ENCODE data around the gene CAPG.

Gene CAPG

GRCh38 chr2:85378257-85378656 is 31.9 kb downstream of the CAPG start:
- H4K20me1 ChIP-seq (ENCODE audit: insufficient read depth, low read length, poor library complexity, severe bottlenecking): no peaks in the 10 kb centered on the region
- H3K4me3 ChIP-seq (ENCODE audit: low read length, poor library complexity, severe bottlenecking): no peak overlapping the region
- peaks cover 6% of the 10 kb centered on the region for H3K36me3 ChIP-seq (ENCODE audit: insufficient read depth, low read length)

GRCh38 chr2:85377083-85377482 is 33.1 kb downstream of the CAPG start:
- no peak overlapping the region for H2AFZ ChIP-seq (ENCODE audit: low read length)
- H3K9me3 ChIP-seq (ENCODE audit: insufficient read depth, low read depth, low read length): 0 out of 2 replicates have a peak, but pooled peaks cover 3% of the 10 kb centered on the region
- no peak overlapping the region for H3K4me3 ChIP-seq (ENCODE audit: low read length, poor library complexity, severe bottlenecking)
- no peak overlapping the region for H3K4me2 ChIP-seq (ENCODE audit: low read depth, low read length, poor library complexity, severe bottlenecking)
- H3K9ac ChIP-seq (ENCODE audit: low read depth, low read length, poor library complexity, severe bottlenecking): no peak overlapping the region
- H3K4me1 ChIP-seq (ENCODE audit: insufficient read depth, low read length, poor library complexity, severe bottlenecking): no peaks in the 10 kb centered on the region
- H3K27me3 ChIP-seq (ENCODE audit: insufficient read depth, low read length, poor library complexity, severe bottlenecking): no peaks in the 10 kb centered on the region
- no peaks in the 10 kb centered on the region for H3K9me2 ChIP-seq (replicated peaks; ENCODE audit: low read depth, low read length)
- no peak for TF ChIP-seq CTCF (conservative IDR thresholded peaks at IDR 0.05; ENCODE audit: low read length)
- no peak for TF ChIP-seq EZH2phosphoT487 (IDR thresholded peaks at IDR 0.05; ENCODE audit: borderline replicate concordance)
- no peaks in the 10 kb centered on the region for H3F3A ChIP-seq (ENCODE audit: low read depth)
- H4K20me1 ChIP-seq (ENCODE audit: insufficient read depth, low read length, poor library complexity, severe bottlenecking): no peaks in the 10 kb centered on the region
- no peaks in the 10 kb centered on the region for H3K79me2 ChIP-seq (ENCODE audit: insufficient read depth, low read length)
- peaks cover 6% of the 10 kb centered on the region for H3K36me3 ChIP-seq (ENCODE audit: insufficient read depth, low read length)

More at GRCh38 chr2:85378257-85378656, 31.9 kb downstream of the CAPG start:
- TF ChIP-seq EZH2phosphoT487 (IDR thresholded peaks at IDR 0.05; ENCODE audit: borderline replicate concordance): no peak
- TF ChIP-seq CTCF (conservative IDR thresholded peaks at IDR 0.05; ENCODE audit: low read length): no peak
- no peak overlapping the region for H3K4me2 ChIP-seq (ENCODE audit: low read depth, low read length, poor library complexity, severe bottlenecking)
- no peak overlapping the region for H2AFZ ChIP-seq (ENCODE audit: low read length)
- no peak overlapping the region for H3K9ac ChIP-seq (ENCODE audit: low read depth, low read length, poor library complexity, severe bottlenecking)
- 0 out of 2 replicates have a peak, but pooled peaks cover 3% of the 10 kb centered on the region for H3K9me3 ChIP-seq (ENCODE audit: insufficient read depth, low read depth, low read length)
- no peaks in the 10 kb centered on the region for H3K4me1 ChIP-seq (ENCODE audit: insufficient read depth, low read length, poor library complexity, severe bottlenecking)
- H3F3A ChIP-seq (ENCODE audit: low read depth): no peaks in the 10 kb centered on the region
- H3K27me3 ChIP-seq (ENCODE audit: insufficient read depth, low read length, poor library complexity, severe bottlenecking): no peaks in the 10 kb centered on the region
- H3K79me2 ChIP-seq (ENCODE audit: insufficient read depth, low read length): no peaks in the 10 kb centered on the region
- no peaks in the 10 kb centered on the region for H3K9me2 ChIP-seq (replicated peaks; ENCODE audit: low read depth, low read length)

DNA sequence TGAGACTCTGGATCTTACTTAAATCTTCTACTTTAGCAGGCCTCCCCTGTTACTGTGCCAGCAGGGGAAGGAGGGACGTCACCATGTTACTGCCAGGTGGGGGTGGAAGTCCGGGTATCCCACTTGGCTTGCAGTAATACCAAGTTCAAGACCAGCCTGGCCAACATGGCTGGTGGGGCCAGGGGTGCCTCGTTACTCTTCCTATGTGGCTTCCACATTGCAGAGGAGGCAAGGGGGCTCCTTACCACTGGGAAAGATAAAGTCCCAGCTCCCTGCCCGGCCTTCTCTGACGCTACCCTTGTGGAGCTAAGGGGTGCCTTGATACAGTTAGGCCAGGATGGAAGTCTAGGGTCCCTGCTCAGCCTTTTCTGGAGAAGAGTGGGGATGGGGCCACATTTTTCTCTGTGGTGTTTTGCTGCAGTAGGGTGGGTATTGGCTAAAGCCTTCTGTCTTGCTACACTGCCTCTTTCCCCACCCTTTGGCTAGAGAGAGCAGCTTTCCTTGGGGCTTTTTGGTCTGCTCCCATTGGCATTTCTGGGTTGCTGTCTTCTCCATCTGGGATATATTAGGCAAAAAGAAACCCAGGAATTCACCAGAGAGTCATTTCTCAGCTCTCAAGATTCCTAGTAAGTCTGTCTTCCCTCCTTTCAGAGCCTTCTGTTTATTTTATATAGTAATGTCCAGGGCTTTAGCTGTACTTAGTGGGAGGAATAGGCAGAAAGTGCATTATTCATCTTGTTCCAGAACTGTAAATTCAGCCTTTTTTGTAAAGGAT is 33.7 kb downstream of the CAPG start:
- Histone ChIP-seq H3K79me2 (ENCODE audit: insufficient read depth, low read length) (no peaks in the 10 kb centered on the region), H3K9me2 (replicated peaks; ENCODE audit: low read depth, low read length) (no peaks in the 10 kb centered on the region), H3F3A (ENCODE audit: low read depth) (no peaks in the 10 kb centered on the region), H3K27me3 (ENCODE audit: insufficient read depth, low read length, poor library complexity, severe bottlenecking) (no peaks in the 10 kb centered on the region), H3K4me3 (ENCODE audit: low read length, poor library complexity, severe bottlenecking) (no peak overlapping the region), H3K4me1 (ENCODE audit: insufficient read depth, low read length, poor library complexity, severe bottlenecking) (no peaks in the 10 kb centered on the region), H3K9me3 (ENCODE audit: insufficient read depth, low read depth, low read length) (0 out of 2 replicates have a peak, but pooled peaks cover 3% of the 10 kb centered on the region), H2AFZ (ENCODE audit: low read length) (no peak overlapping the region), H3K9ac (ENCODE audit: low read depth, low read length, poor library complexity, severe bottlenecking) (no peak overlapping the region), H3K4me2 (ENCODE audit: low read depth, low read length, poor library complexity, severe bottlenecking) (no peak overlapping the region), H4K20me1 (ENCODE audit: insufficient read depth, low read length, poor library complexity, severe bottlenecking) (no peaks in the 10 kb centered on the region), H3K36me3 (ENCODE audit: insufficient read depth, low read length) (peaks cover 6% of the 10 kb centered on the region)
- TF ChIP-seq CTCF (conservative IDR thresholded peaks at IDR 0.05; ENCODE audit: low read length) (no peak), EZH2phosphoT487 (IDR thresholded peaks at IDR 0.05; ENCODE audit: borderline replicate concordance) (no peak)

Data from Loucy (cell line).